GM12874 (cell line): ENCODE data around the gene FRZB.

ENCODE experiments used
- TF ChIP-seq, protein P1 (sequence below): IDR thresholded peaks from 2 replicates; pipeline ENCODE4 v1.5.1; 2011; ENCODE audit warnings: low read depth, mild to moderate bottlenecking, control low read depth, low read length, moderate library complexity; ENCODE audit not compliant: insufficient read depth

Gene FRZB

DNA sequence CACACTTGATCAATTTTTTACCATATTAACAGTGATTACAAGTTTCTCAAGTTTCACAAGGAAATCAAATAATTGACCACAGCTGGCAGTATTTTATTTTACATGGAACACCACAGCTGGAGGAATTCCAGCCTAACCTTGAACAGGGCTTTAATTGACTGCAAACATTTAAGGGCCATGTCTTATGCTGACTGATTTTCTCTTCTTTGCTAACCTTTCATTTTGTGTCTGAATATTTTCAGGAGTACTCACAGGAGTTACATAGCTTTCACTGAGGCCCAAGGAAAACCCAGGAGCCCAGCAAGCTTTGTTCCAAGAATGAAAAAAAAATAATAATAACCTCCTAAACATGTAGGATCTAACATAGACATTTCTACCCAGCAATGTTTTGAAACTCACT is 49.6 kb downstream of the FRZB start:
- TF ChIP-seq, protein P1, sequence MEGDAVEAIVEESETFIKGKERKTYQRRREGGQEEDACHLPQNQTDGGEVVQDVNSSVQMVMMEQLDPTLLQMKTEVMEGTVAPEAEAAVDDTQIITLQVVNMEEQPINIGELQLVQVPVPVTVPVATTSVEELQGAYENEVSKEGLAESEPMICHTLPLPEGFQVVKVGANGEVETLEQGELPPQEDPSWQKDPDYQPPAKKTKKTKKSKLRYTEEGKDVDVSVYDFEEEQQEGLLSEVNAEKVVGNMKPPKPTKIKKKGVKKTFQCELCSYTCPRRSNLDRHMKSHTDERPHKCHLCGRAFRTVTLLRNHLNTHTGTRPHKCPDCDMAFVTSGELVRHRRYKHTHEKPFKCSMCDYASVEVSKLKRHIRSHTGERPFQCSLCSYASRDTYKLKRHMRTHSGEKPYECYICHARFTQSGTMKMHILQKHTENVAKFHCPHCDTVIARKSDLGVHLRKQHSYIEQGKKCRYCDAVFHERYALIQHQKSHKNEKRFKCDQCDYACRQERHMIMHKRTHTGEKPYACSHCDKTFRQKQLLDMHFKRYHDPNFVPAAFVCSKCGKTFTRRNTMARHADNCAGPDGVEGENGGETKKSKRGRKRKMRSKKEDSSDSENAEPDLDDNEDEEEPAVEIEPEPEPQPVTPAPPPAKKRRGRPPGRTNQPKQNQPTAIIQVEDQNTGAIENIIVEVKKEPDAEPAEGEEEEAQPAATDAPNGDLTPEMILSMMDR = no peak

GRCh38 chr2:182814804-182815203 is 51.6 kb downstream of the FRZB start:
- TF ChIP-seq, protein P1 = no peak

DNA sequence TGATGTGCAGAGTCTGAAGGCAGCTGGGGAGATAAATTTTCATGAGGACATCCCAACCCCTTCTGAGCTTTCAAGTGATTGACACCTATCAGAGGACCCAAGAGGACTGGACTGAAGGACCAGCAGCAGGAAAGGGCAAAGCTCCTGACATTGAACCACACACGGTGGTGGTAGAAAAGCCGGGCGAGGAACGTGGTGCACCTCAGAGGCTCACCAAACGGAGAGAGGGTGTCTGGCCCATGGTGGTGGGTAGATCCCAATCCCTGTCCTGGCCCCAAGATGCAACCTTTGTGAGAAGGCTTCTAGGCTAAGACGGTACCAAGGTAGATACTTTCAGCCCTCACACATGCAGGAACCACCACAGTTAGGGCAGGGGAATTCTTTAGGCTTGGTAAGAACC is 52.1 kb downstream of the FRZB start:
- TF ChIP-seq, protein P1 = no peak

GRCh38 chr2:182810087-182810486 is 56.4 kb downstream of the FRZB start:
- TF ChIP-seq, protein P1 = no peak

DNA sequence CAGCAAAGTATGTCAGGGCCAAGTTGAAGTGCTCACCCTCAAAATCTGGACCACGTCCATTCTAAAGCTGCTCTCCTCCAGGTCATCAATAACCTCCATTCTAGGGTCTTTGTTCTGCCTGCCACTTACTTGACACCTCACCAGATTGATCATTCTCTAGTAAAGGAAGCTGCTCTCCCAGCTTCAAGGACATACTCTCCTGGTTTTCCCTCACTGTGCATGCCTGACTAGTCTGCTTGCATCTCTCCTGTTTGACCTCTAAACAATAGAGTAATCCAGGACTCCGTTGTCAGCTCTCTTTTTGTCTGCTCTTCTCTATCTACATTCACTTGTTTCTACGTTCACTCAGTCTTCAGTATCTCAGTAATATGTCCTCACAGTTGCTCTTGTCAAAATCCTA is 59.1 kb downstream of the FRZB start:
- TF ChIP-seq, protein P1 = no peak

DNA sequence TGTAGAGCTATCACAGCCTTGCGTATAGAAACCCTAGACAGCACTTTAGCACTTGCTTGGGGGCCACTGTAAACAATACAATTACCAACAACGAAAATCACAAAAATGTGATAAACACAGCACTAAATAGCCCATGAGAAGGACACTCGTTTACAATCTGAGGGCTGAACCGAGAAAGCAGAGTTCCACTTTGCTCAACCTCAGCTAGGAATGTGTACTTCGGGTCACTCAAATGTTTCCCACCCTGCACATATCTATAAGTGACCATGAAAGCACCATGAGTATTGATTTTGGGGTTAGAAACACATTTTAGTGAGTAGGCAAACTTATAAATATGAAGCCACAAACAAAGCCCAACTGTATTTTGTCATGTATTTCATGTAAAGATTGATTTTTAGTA is 62.3 kb downstream of the FRZB start:
- TF ChIP-seq, protein P1 = no peak

GRCh38 chr2:182798736-182799135 is 67.7 kb downstream of the FRZB start:
- TF ChIP-seq, protein P1 = no peak

GRCh38 chr2:182792441-182792840 is 74.0 kb downstream of the FRZB start:
- TF ChIP-seq, protein P1 = no peak
